Type B pancreatic cell (in vitro differentiated cells): ENCODE results near the gene CEACAM21. TPM values are rescaled to one million over a fixed set of nuclear protein-coding genes. Genes with fewer than 3 reads are reported as not detected.

Source experiments
- DNase-seq: peaks from one replicate; pipeline ENCODE4 v3.0.0; 2021; ENCODE audit warnings: mixed read lengths; ENCODE audit not compliant: unreplicated experiment; ENCODE audit errors: extremely low spot score
- H3K27ac Mint-ChIP-seq: 2 replicates; pipeline ENCODE4 v1.8.0; 2021; ENCODE audit warnings: mild to moderate bottlenecking, mixed read lengths
- H3K27me3 Mint-ChIP-seq: 2 replicates; pipeline ENCODE4 v1.8.0; 2021; ENCODE audit warnings: mixed read lengths
- H3K36me3 Mint-ChIP-seq: 2 replicates; pipeline ENCODE4 v1.8.0; 2021; ENCODE audit warnings: mixed read lengths
- H3K4me1 Mint-ChIP-seq: one replicate; pipeline ENCODE4 v1.8.0; 2021; ENCODE audit warnings: mixed read lengths; ENCODE audit not compliant: unreplicated experiment
- H3K4me3 Mint-ChIP-seq: 2 replicates; pipeline ENCODE4 v1.8.0; 2021; ENCODE audit warnings: mild to moderate bottlenecking, mixed read lengths
- H3K9me3 Mint-ChIP-seq: 2 replicates; pipeline ENCODE4 v1.8.0; 2021; ENCODE audit warnings: mixed read lengths
- CTCF ChIP-seq: fragments of 200-600 bp; sonication (generic); conservative IDR thresholded peaks from 2 replicates; pipeline ENCODE4 v1.5.0; 2021; ENCODE audit warnings: antibody characterized with exemption, mild to moderate bottlenecking
- long read RNA-seq: library from polyadenylated mRNA; unstranded; transcript quantifications from one replicate; pipeline ENCODE4 v2.0.0, GENCODE V29; 2020
- total RNA-seq: library from RNA; stranded (reverse); gene quantifications from 2 replicates; pipeline ENCODE4 v1.2.1, GENCODE V29; 2021; ENCODE audit warnings: low replicate concordance

Gene CEACAM21
- not detected in 2 replicates for total RNA-seq
- long read RNA-seq, result 0 reads

- Mint-ChIP-seq H3K9me3 (peaks cover 10% of the 10 kb centered on the region), H3K27ac (no peak within 1 kb of the TSS)
These were observed at the start of gene CEACAM21 for GRCh38 chr19:41575998-41576397. CEACAM21 (plus strand) TSS chr19:41576166; CDS start chr19:41576275, 109 bp downstream.

GRCh38 chr19:41527089-41527488, 48.9 kb upstream of the CEACAM21 start:
- H3K36me3 Mint-ChIP-seq, result no peaks in the 10 kb centered on the region
- no peak for DNase-seq
- peaks cover 40% of the 10 kb centered on the region for H3K27me3 Mint-ChIP-seq
- H3K4me1 Mint-ChIP-seq, result no peaks in the 10 kb centered on the region
- no peak overlapping the region for H3K27ac Mint-ChIP-seq
- H3K9me3 Mint-ChIP-seq, result no peaks in the 10 kb centered on the region
- TF ChIP-seq CTCF, result no peak
- H3K4me3 Mint-ChIP-seq, result no peak overlapping the region

More at GRCh38 chr19:41575998-41576397, at the start of gene CEACAM21:
- no peak for DNase-seq
- no peak within 1 kb of the TSS for H3K4me3 Mint-ChIP-seq
- peaks cover 6% of the 10 kb centered on the region for H3K27me3 Mint-ChIP-seq
- H3K4me1 Mint-ChIP-seq, result no peaks in the 10 kb centered on the region
- H3K36me3 Mint-ChIP-seq, result no peaks in the 10 kb centered on the region
- TF ChIP-seq CTCF, result no peak

- no peaks in the 10 kb centered on the region for H3K9me3 Mint-ChIP-seq
- no peak overlapping the region for H3K4me3 Mint-ChIP-seq
- H3K27me3 Mint-ChIP-seq, result peaks cover 32% of the 10 kb centered on the region
- no peak for TF ChIP-seq CTCF
- no peaks in the 10 kb centered on the region for H3K4me1 Mint-ChIP-seq
- no peak overlapping the region for H3K27ac Mint-ChIP-seq
- H3K36me3 Mint-ChIP-seq, result no peaks in the 10 kb centered on the region
- DNase-seq, result no peak
These were observed 47.9 kb upstream of the CEACAM21 start for GRCh38 chr19:41528106-41528505.

- H3K9me3 Mint-ChIP-seq, result no peaks in the 10 kb centered on the region
- no peak for DNase-seq
- H3K4me3 Mint-ChIP-seq, result no peak overlapping the region
- no peaks in the 10 kb centered on the region for H3K4me1 Mint-ChIP-seq
- H3K27ac Mint-ChIP-seq, result no peak overlapping the region
- peaks cover 16% of the 10 kb centered on the region for H3K27me3 Mint-ChIP-seq
- H3K36me3 Mint-ChIP-seq, result no peaks in the 10 kb centered on the region
- no peak for TF ChIP-seq CTCF
These were observed 46.3 kb upstream of the CEACAM21 start for GRCh38 chr19:41529484-41530183.

- H3K36me3 Mint-ChIP-seq, result no peaks in the 10 kb centered on the region
- DNase-seq, result no peak
- H3K9me3 Mint-ChIP-seq, result no peaks in the 10 kb centered on the region
- no peak for TF ChIP-seq CTCF
- H3K4me1 Mint-ChIP-seq, result no peaks in the 10 kb centered on the region
- no peak overlapping the region for H3K4me3 Mint-ChIP-seq
- H3K27ac Mint-ChIP-seq, result no peak overlapping the region
- peaks cover 11% of the 10 kb centered on the region for H3K27me3 Mint-ChIP-seq
These were observed 45.8 kb upstream of the CEACAM21 start for GRCh38 chr19:41530184-41530534.
